ENCODE data around the gene IL1RL2.
A peak's percentile ranks its signal among the peaks of the same experiment; 100 is the strongest.

IL1RL2 gene

GRCh38 chr2:102185347-102185746 is 1.5 kb upstream of the IL1RL2 start:
- Histone ChIP-seq H2AFZ (ENCODE audit: low read length) (no peak overlapping the region), H3K4me2 (ENCODE audit: low read depth, low read length, poor library complexity, severe bottlenecking) (no peak overlapping the region), H3K9me3 (ENCODE audit: insufficient read depth, low read depth, low read length) (no peaks in the 10 kb centered on the region), H4K20me1 (ENCODE audit: insufficient read depth, low read length, poor library complexity, severe bottlenecking) (no peaks in the 10 kb centered on the region), H3K9ac (ENCODE audit: low read depth, low read length, poor library complexity, severe bottlenecking) (no peak overlapping the region), H3K79me2 (ENCODE audit: insufficient read depth, low read length) (no peaks in the 10 kb centered on the region), H3K9me2 (replicated peaks; ENCODE audit: low read depth, low read length) (no peaks in the 10 kb centered on the region), H3K36me3 (ENCODE audit: insufficient read depth, low read length) (no peaks in the 10 kb centered on the region), H3F3A (ENCODE audit: low read depth) (no peaks in the 10 kb centered on the region), H3K27me3 (ENCODE audit: insufficient read depth, low read length, poor library complexity, severe bottlenecking) (no peaks in the 10 kb centered on the region), H3K4me1 (ENCODE audit: insufficient read depth, low read length, poor library complexity, severe bottlenecking) (no peaks in the 10 kb centered on the region), H3K4me3 (ENCODE audit: low read length, poor library complexity, severe bottlenecking) (no peak overlapping the region)
- TF ChIP-seq EZH2phosphoT487 (IDR thresholded peaks at IDR 0.05; ENCODE audit: borderline replicate concordance): no peak
- peak; percentile 78 for TF ChIP-seq CTCF (conservative IDR thresholded peaks at IDR 0.05; ENCODE audit: low read length)

GRCh38 chr2:102187496-102188150 is 800 bp downstream of the IL1RL2 start:
- no peaks in the 10 kb centered on the region for H3K9me2 ChIP-seq (replicated peaks; ENCODE audit: low read depth, low read length)
- H3K27me3 ChIP-seq (ENCODE audit: insufficient read depth, low read length, poor library complexity, severe bottlenecking): no peaks in the 10 kb centered on the region
- H4K20me1 ChIP-seq (ENCODE audit: insufficient read depth, low read length, poor library complexity, severe bottlenecking): no peaks in the 10 kb centered on the region
- no peaks in the 10 kb centered on the region for H3K79me2 ChIP-seq (ENCODE audit: insufficient read depth, low read length)
- no peak overlapping the region for H3K4me3 ChIP-seq (ENCODE audit: low read length, poor library complexity, severe bottlenecking)
- no peaks in the 10 kb centered on the region for H3K4me1 ChIP-seq (ENCODE audit: insufficient read depth, low read length, poor library complexity, severe bottlenecking)
- H3K4me2 ChIP-seq (ENCODE audit: low read depth, low read length, poor library complexity, severe bottlenecking): no peak overlapping the region
- no peak overlapping the region for H2AFZ ChIP-seq (ENCODE audit: low read length)
- no peaks in the 10 kb centered on the region for H3K9me3 ChIP-seq (ENCODE audit: insufficient read depth, low read depth, low read length)
- H3K36me3 ChIP-seq (ENCODE audit: insufficient read depth, low read length): no peaks in the 10 kb centered on the region
- H3K9ac ChIP-seq (ENCODE audit: low read depth, low read length, poor library complexity, severe bottlenecking): no peak overlapping the region
- no peak for TF ChIP-seq EZH2phosphoT487 (IDR thresholded peaks at IDR 0.05; ENCODE audit: borderline replicate concordance)
- no peak for TF ChIP-seq CTCF (conservative IDR thresholded peaks at IDR 0.05; ENCODE audit: low read length)
- no peaks in the 10 kb centered on the region for H3F3A ChIP-seq (ENCODE audit: low read depth)

GRCh38 chr2:102190430-102191107 is 3.7 kb downstream of the IL1RL2 start:
- Histone ChIP-seq H2AFZ (ENCODE audit: low read length) (no peak overlapping the region), H3K9ac (ENCODE audit: low read depth, low read length, poor library complexity, severe bottlenecking) (no peak overlapping the region), H3K4me2 (ENCODE audit: low read depth, low read length, poor library complexity, severe bottlenecking) (no peak overlapping the region), H3K4me3 (ENCODE audit: low read length, poor library complexity, severe bottlenecking) (no peak overlapping the region), H3K4me1 (ENCODE audit: insufficient read depth, low read length, poor library complexity, severe bottlenecking) (no peaks in the 10 kb centered on the region), H3K27me3 (ENCODE audit: insufficient read depth, low read length, poor library complexity, severe bottlenecking) (no peaks in the 10 kb centered on the region), H3K79me2 (ENCODE audit: insufficient read depth, low read length) (no peaks in the 10 kb centered on the region), H3K9me3 (ENCODE audit: insufficient read depth, low read depth, low read length) (no peaks in the 10 kb centered on the region), H3F3A (ENCODE audit: low read depth) (no peaks in the 10 kb centered on the region), H3K9me2 (replicated peaks; ENCODE audit: low read depth, low read length) (no peaks in the 10 kb centered on the region), H4K20me1 (ENCODE audit: insufficient read depth, low read length, poor library complexity, severe bottlenecking) (no peaks in the 10 kb centered on the region), H3K36me3 (ENCODE audit: insufficient read depth, low read length) (no peaks in the 10 kb centered on the region)
- TF ChIP-seq EZH2phosphoT487 (IDR thresholded peaks at IDR 0.05; ENCODE audit: borderline replicate concordance): no peak
- TF ChIP-seq CTCF (conservative IDR thresholded peaks at IDR 0.05; ENCODE audit: low read length): no peak

Measured in Loucy (cell line).